Iris pigment epithelial cell (primary cell): ENCODE results near the gene WAS.
"Not testable (repeated sequence)": the region's sequence is repeated elsewhere in the genome, so short reads cannot be mapped to it uniquely, and the experiment has no call there.

ENCODE experiments used
- DNase-seq: peaks from one replicate; pipeline ENCODE4 v3.0.0-alpha.2; 2011; ENCODE audit warnings: low read depth

WAS gene

GRCh38 chrX:48683411-48683982 is at the start of gene WAS:
Gene WAS (plus strand): TSS chrX:48683799. CDS start chrX:48683854, 55 bp downstream.
- DNase-seq, result no peak

GRCh38 chrX:48636301-48636700 is 47.3 kb upstream of the WAS start:
- DNase-seq, result no peak

GRCh38 chrX:48636776-48637175 is 46.8 kb upstream of the WAS start:
- DNase-seq, result no peak

- no peak for DNase-seq
Observed at GRCh38 chrX:48645669-48646068, 37.9 kb upstream of the WAS start.

- DNase-seq, result peak; percentile 40
Observed at GRCh38 chrX:48648336-48648751, 35.3 kb upstream of the WAS start.

DNA sequence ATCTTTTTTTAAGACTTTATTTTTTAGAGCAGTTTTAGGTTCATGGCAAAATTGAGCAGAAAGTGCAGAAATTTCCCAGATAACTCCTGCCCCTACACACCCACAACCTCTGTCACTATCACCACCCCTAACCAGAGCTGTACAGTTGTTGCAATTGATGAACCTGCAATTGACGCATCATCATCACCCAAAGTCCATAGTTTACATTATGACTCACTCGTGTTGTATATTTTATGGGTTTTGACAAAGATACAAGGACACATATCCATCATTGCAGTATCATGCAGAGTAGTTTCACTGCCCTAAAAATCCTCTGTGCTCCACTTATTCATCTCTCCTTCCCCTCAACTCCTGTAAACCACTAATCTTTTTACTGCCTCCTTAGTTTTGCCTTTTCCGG is 34.5 kb upstream of the WAS start:
- DNase-seq, result peak; percentile 17

DNA sequence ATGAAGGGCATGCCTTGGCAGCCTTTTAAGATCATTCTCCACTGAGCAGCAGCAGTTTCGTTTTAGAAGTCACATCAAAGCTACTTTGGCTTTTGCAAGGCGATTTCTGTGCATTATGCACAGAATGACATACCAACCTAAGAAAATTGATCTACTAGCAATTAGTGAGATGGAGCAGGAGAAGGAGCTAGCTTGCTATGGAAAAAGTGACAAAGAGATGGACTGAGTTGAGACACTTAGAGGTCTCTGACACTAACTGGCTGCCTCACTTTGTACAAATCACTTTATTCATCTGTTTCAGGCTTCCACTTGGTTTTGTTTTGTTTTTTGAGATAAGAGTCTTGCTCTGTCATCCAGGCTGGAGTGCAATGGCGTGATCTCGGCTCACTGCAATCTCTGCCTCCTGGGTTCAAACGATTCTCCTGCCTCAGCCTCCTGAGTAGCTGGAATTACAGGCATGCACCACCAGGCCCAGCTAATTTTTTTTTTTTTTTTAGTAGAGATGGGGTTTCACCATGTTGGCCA is 31.5 kb upstream of the WAS start:
- DNase-seq, result not testable (repeated sequence)

GRCh38 chrX:48654746-48655145 is 28.9 kb upstream of the WAS start:
- DNase-seq, result not testable (repeated sequence)

GRCh38 chrX:48659686-48660085 is 23.9 kb upstream of the WAS start:
- not testable (repeated sequence) for DNase-seq

- no peak for DNase-seq
Observed at GRCh38 chrX:48663241-48663640, 20.4 kb upstream of the WAS start.

DNA sequence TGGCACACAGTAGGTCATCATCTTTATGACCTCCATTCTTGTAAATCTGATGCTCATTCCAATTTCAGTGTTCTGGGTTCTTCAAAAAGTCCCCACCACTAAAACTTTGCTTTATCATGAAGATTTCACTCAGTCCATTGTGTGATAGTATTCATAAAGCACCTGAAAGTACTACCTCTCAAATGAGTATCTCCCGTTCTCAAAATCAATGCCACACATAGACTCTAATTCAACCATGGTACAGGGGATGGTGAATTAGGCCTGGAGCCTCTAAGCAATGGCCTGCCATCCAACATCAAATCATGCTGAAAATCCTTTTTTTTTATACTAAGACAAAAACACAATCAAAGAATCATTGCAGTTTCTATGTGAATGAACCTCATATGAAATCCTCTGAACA is 19.4 kb upstream of the WAS start:
- no peak for DNase-seq

DNA sequence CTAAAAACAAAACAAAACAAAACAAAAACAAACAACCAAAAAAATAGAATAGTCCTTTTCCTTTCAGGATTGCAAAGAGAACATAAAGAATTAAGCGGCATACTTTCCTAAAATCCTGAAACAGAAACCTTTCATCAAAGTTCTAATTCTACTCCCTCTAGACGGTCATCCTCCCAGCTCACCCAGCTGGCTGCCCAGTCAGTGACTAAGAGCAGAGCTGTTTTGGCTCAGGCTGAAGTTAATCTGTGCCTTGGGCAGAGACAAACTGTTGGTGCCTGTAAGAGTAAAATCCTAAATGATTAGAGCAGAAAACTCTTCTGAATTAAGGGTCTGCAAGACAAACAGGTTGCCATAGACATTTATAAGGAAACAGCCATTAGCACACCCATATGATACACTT is 17.6 kb upstream of the WAS start:
- peak; percentile 28 for DNase-seq

- DNase-seq, result no peak
Observed at GRCh38 chrX:48666649-48667048, 16.9 kb upstream of the WAS start.

GRCh38 chrX:48667509-48667908 is 16.1 kb upstream of the WAS start:
- no peak for DNase-seq

DNA sequence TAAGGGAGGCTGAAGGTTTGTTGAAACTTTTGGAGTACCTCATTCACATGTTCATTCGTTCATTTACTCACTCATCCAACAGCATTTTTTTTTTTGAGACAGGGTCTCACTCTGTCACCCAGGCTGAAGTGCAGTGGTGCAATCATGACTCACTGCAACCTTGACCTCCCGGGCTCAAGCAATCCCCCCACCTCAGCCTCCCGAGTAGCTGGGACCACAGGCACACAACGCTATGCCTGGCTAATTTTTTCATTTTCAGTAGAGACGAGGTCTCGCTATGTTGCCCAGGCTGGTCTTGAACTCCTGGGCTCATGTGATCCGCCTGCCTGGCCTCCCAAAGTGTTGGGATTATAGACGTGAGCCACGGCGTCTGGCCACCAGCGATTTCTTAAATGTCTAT is 15.4 kb upstream of the WAS start:
- DNase-seq, result not testable (repeated sequence)

- peak; percentile 79 for DNase-seq
Observed at GRCh38 chrX:48676106-48676892, 7.3 kb upstream of the WAS start.

DNA sequence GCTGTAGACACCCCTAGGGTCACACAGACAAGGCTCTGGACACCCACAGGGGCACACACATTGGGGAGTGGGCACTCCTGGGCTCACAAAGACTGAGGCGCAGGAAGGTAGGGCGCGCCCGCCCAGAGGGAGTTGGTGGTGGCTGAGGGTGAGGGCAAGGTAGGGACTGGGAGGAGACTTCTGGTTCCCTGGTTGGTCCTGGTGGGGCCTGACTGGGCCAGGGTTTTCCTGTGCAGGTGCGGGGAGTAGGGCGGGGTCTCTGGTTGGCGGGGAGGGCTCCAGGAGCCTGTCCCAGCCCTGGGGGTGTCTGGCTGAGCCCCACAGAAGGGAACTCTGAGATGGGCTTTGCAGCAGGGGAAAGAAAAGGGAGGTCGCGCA is 6.7 kb upstream of the WAS start:
- no peak for DNase-seq

GRCh38 chrX:48677516-48677915 is 6.1 kb upstream of the WAS start:
- no peak for DNase-seq

- not testable (repeated sequence) for DNase-seq
Observed at GRCh38 chrX:48680467-48680866, 3.1 kb upstream of the WAS start.

DNA sequence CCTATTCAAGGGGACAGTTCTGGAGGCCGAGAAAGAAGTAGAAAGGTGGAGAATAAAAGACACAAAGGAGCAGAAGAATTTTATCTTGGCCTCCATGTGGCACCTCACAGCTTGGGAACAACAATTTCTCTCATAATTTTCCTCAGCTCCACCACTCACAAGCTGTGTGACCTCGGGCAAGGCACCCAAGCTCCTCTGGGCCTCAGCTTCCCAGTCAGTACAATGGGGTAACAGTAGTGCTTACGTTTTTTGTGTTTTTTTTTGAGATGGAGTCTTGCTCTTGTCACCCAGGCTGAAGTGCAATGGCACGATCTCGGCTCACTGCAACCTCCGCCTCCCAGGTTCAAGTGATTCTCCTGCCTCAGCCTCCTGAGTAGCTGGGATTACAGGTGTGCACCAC is 2.7 kb upstream of the WAS start:
- not testable (repeated sequence) for DNase-seq

DNA sequence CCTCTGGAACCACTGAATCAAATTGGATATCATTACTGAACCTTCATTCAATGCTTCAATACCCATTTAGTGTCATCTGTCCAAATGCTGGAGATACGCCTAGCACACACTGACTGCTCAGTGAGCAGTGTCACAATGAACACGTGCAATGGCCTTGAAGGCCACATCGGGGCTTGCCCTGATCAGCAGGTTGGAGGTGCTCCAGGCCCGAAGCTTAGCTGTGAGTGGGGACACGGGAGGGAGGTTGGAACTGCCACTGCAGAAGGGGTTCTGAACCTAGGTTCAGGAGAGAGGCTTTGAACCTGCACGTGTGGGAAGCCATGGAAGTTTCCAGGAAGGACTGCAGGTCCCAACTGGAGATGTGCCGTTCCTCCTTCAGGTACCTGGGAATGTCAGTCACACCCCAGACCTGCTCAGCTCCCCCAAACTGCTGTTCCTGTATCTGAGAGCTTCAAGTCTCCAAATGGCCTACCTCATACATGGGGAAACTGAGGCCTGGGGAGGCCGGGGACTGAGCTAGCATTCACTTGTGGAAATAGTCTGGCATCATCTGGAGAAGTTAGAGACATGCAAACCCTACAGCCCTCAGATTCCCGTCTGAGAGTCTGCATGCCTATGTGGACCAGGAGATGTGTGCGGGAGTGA is 1.9 kb upstream of the WAS start:
- no peak for DNase-seq

GRCh38 chrX:48682795-48683194 is 804 bp upstream of the WAS start:
- not testable (repeated sequence) for DNase-seq

DNA sequence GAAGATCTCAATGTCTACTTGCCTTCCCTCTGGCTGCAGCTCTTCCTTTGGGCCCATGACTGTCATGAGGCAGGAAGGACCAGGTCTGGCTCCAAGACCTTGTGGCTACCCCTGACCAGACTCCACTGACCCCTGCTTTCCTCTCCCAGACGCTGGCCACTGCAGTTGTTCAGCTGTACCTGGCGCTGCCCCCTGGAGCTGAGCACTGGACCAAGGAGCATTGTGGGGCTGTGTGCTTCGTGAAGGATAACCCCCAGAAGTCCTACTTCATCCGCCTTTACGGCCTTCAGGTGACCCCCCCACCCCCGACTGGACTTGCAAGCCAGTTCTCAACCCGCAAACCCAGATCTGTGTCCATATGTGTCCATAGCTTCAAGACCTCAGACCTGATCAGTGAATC is 535 bp downstream of the WAS start:
- DNase-seq, result no peak
